Natural killer cell (primary cell): Measurements from ENCODE around the gene BIRC7. TPM values are rescaled to one million over a fixed set of nuclear protein-coding genes. Genes with fewer than 3 reads are reported as not detected.

Experiments
- ATAC-seq, 3 donors: fragments of 150-1000 bp in 2 of 3; fragments of 200-7000 bp in 1 of 3; cut with Tn5 transposase; 1 replicate in 1 of 3; 2 replicates in 2 of 3; pipeline ENCODE4 v1.10.0; 2021; ENCODE audit warnings: mild to moderate bottlenecking in 2 of 3, moderate library complexity in 2 of 3
- DNase-seq, 2 donors: peaks; one replicate each; pipeline versions ENCODE4 v3.0.0 to v3.0.0-alpha.2; 2013 to 2021; ENCODE audit warnings: mixed read lengths in 1 of 2
- H3K27ac ChIP-seq: one replicate; pipeline ENCODE4 v1.5.1; 2013; ENCODE audit warnings: mild to moderate bottlenecking, low read length
- H3K27me3 ChIP-seq: one replicate; pipeline ENCODE4 v1.6.1; 2013; ENCODE audit warnings: low read length; ENCODE audit not compliant: control insufficient read depth, insufficient read depth
- H3K36me3 ChIP-seq: one replicate; pipeline ENCODE4 v1.6.1; 2013; ENCODE audit warnings: low read length; ENCODE audit not compliant: control insufficient read depth, insufficient read depth
- H3K4me1 ChIP-seq: one replicate; pipeline ENCODE4 v1.6.1; 2013; ENCODE audit warnings: low read length; ENCODE audit not compliant: control insufficient read depth, insufficient read depth
- H3K4me3 ChIP-seq: one replicate; pipeline ENCODE4 v1.5.1; 2013; ENCODE audit warnings: low read length
- H3K9me3 ChIP-seq: one replicate; pipeline ENCODE4 v1.6.1; 2013; ENCODE audit warnings: low read length; ENCODE audit not compliant: control insufficient read depth, insufficient read depth
- H3K27ac Mint-ChIP-seq, 2 donors: one replicate each; pipeline ENCODE4 v1.8.0; 2022; ENCODE audit warnings: mild to moderate bottlenecking in 2 of 2, mixed read lengths in 2 of 2, moderate library complexity in 1 of 2
- H3K27me3 Mint-ChIP-seq, 2 donors: one replicate each; pipeline ENCODE4 v1.8.0; 2022; ENCODE audit warnings: low read depth in 2 of 2, mixed read lengths in 2 of 2
- H3K36me3 Mint-ChIP-seq: one replicate; pipeline ENCODE4 v1.8.0; 2022; ENCODE audit warnings: mixed read lengths
- H3K4me1 Mint-ChIP-seq, 2 donors: one replicate each; pipeline ENCODE4 v1.8.0; 2022; ENCODE audit warnings: mixed read lengths in 2 of 2
- H3K4me3 Mint-ChIP-seq: one replicate; pipeline ENCODE4 v1.8.0; 2022; ENCODE audit warnings: mild to moderate bottlenecking, moderate library complexity, mixed read lengths
- H3K9me3 Mint-ChIP-seq, 2 donors: one replicate each; pipeline ENCODE4 v1.8.0; 2022; ENCODE audit warnings: mixed read lengths in 2 of 2
- CTCF ChIP-seq: fragments of 200-600 bp; IDR thresholded peaks from one replicate; pipeline ENCODE4 v1.8.0; 2022; ENCODE audit warnings: antibody characterized with exemption
- WGBS: methylation state at CpG from one replicate; pipeline ENCODE4 v1.1.7; 2013; ENCODE audit warnings: missing lambda C conversion rate; ENCODE audit not compliant: insufficient coverage; 5-methylcytosine and 5-hydroxymethylcytosine counted together
- intact Hi-C: fragments of 100-400 bp; cut with micrococcal nuclease; formaldehyde crosslinking; loops from one replicate; pipeline ENCODE4 v1.14.2; 2022
- total RNA-seq, 4 donors: library from RNA; stranded (reverse); fragments of 120-200 nt in 1 of 4; gene quantifications; one replicate each; pipeline versions ENCODE4 v1.2.3 to v1.2.4, GENCODE V29; 2013 to 2022

The BIRC7 gene
- total RNA-seq, 3 donors from 2014 or later (not counting 1 experiment from before 2014, with no cell fraction given) = not detected

- no peak overlapping the region for H3K27ac ChIP-seq
- Mint-ChIP-seq H3K27ac (peak overlapping the region; percentile 85 to 90), H3K9me3 (no peaks in the 10 kb centered on the region), H3K36me3 (no peaks in the 10 kb centered on the region), H3K4me1 (peaks cover 53 to 57% of the 10 kb centered on the region in 2 donors), H3K4me3 (peak overlapping the region; percentile 90), H3K27me3 (no peaks in the 10 kb centered on the region)
- H3K4me3 ChIP-seq = no peak overlapping the region
- ATAC-seq (no peak), DNase-seq (no peak)
- intact Hi-C loops = no loop called here
- H3K9me3 ChIP-seq = no peaks in the 10 kb centered on the region
- 73% methylated on average over 6 of the region's 6 CpGs for WGBS
- TF ChIP-seq CTCF = no peak
- H3K27me3 ChIP-seq = no peaks in the 10 kb centered on the region
- peaks cover 35% of the 10 kb centered on the region for H3K4me1 ChIP-seq
- H3K36me3 ChIP-seq = peaks cover 31% of the 10 kb centered on the region
Observed at GRCh38 chr20:63214514-63214913, 21.2 kb upstream of the BIRC7 start.

- no peak for TF ChIP-seq CTCF
- peaks cover 0 to 5% of the 10 kb centered on the region in 2 donors for H3K27me3 Mint-ChIP-seq
- peak overlapping the region; percentile 56 for H3K27ac ChIP-seq
- peak overlapping the region; percentile 85 to 90 for H3K27ac Mint-ChIP-seq
- H3K27me3 ChIP-seq = no peaks in the 10 kb centered on the region
- H3K36me3 ChIP-seq = peaks cover 24% of the 10 kb centered on the region
- DNase-seq (peak in 1 of 2 donors; percentile 44), ATAC-seq (no peak)
- 3% methylated on average over 81 of the region's 81 CpGs for WGBS
- no peaks in the 10 kb centered on the region for H3K36me3 Mint-ChIP-seq
- H3K4me3 Mint-ChIP-seq = peak overlapping the region; percentile 90
- H3K4me3 ChIP-seq = peak overlapping the region; percentile 60
- no peaks in the 10 kb centered on the region for H3K9me3 Mint-ChIP-seq
- H3K9me3 ChIP-seq = no peaks in the 10 kb centered on the region
- peaks cover 51 to 55% of the 10 kb centered on the region in 2 donors for H3K4me1 Mint-ChIP-seq
- intact Hi-C loops = loop anchor here (2.0 kb wide), 1 partner anchor 57 kb away; the partner anchor contains the start of gene ARFGAP1
- H3K4me1 ChIP-seq = peaks cover 35% of the 10 kb centered on the region
Observed at GRCh38 chr20:63215101-63216040, 20.3 kb upstream of the BIRC7 start.

- DNase-seq (peak; percentile 94 to 98), ATAC-seq (peak; percentile 92 to 96 (median 93))
- Mint-ChIP-seq H3K4me1 (peaks cover 42 to 48% of the 10 kb centered on the region in 2 donors), H3K36me3 (no peaks in the 10 kb centered on the region), H3K27ac (peak within 1 kb of the TSS; percentile 85 to 90), H3K9me3 (no peaks in the 10 kb centered on the region), H3K27me3 (peaks cover 0 to 10% of the 10 kb centered on the region in 2 donors), H3K4me3 (peak within 1 kb of the TSS; percentile 90)
- Histone ChIP-seq H3K4me3 (peak within 1 kb of the TSS; percentile 60), H3K27ac (peak within 1 kb of the TSS; percentile 74), H3K4me1 (peaks cover 35% of the 10 kb centered on the region), H3K27me3 (no peaks in the 10 kb centered on the region), H3K36me3 (peaks cover 22% of the 10 kb centered on the region), H3K9me3 (no peaks in the 10 kb centered on the region)
- no peak for TF ChIP-seq CTCF
- intact Hi-C loops = loop anchor here (2.0 kb wide), 1 partner anchor 57 kb away; the partner anchor contains the start of gene ARFGAP1
- WGBS = 1% methylated on average over 96 of the region's 96 CpGs
Observed at GRCh38 chr20:63216041-63216848, 19.5 kb upstream of the BIRC7 start, which contains the start of gene YTHDF1. TSS of gene YTHDF1 (minus strand) at chr20:63216131. CDS start at chr20:63215892, 239 bp downstream.
